Endothelial cell of umbilical vein (primary cell): Measurements from ENCODE around the gene FUT3. TPM values are rescaled to one million over a fixed set of nuclear protein-coding genes. Genes with fewer than 3 reads are reported as not detected.

ENCODE experiments used
- BruUV-seq: library from RNA; stranded (reverse); fragments of 400-500 nt; replicated peaks from 2 replicates; lab custom pipeline; 2021; lab: Mats Ljungman, UMichigan
- CTCF ChIA-PET: fragments of 300-600, 350-600 bp; sonication (Branson Sonifier 250); formaldehyde crosslinking; loops from one replicate; lab custom pipeline; 2021; ENCODE audit warnings: antibody characterized with exemption, inconsistent platforms; lab: Charles Lee
- POLR2A ChIA-PET: fragments of 300-600, 350-600 bp; sonication (Branson Sonifier 250); formaldehyde crosslinking; loops from one replicate; lab custom pipeline; 2021; ENCODE audit warnings: antibody characterized with exemption, inconsistent platforms; lab: Charles Lee
- DNase-seq: peaks from one replicate; pipeline ENCODE4 v3.0.0-alpha.2; 2011; ENCODE audit warnings: low read depth, low spot score
- FAIRE-seq: peaks from 2 replicates; lab custom pipeline; 2011; peaks lifted over from hg19 to GRCh38; lab: Jason Lieb, UNC
- H2AFZ ChIP-seq: 2 replicates; pipeline ENCODE4 v1.6.0; 2012; ENCODE audit warnings: low read depth, low read length, control low read depth, inconsistent platforms
- H3K27ac ChIP-seq: 2 replicates; pipeline ENCODE4 v1.5.1; 2011; ENCODE audit warnings: low read depth, mild to moderate bottlenecking, control low read depth, low read length, moderate library complexity; ENCODE audit not compliant: insufficient read depth
- H3K27me3 ChIP-seq, 2 experiments: 2 replicates each; pipeline versions ENCODE4 v1.6.0 to v1.6.1; 2011; ENCODE audit warnings: low read length in 2 of 2, mixed read lengths in 1 of 2; ENCODE audit not compliant: control insufficient read depth in 2 of 2, insufficient read depth in 2 of 2
- H3K36me3 ChIP-seq, 2 experiments: 2 replicates in 1 of 2; 3 replicates in 1 of 2; pipeline ENCODE4 v1.5.1; 2011; ENCODE audit warnings: low read length in 2 of 2, mild to moderate bottlenecking in 1 of 2, moderate library complexity in 1 of 2; ENCODE audit not compliant: control insufficient read depth in 2 of 2, insufficient read depth in 2 of 2; ENCODE audit errors: extremely low read depth in 1 of 2
- H3K4me1 ChIP-seq: 3 replicates; pipeline ENCODE4 v1.5.1; 2011; ENCODE audit warnings: mild to moderate bottlenecking, low read length; ENCODE audit not compliant: control insufficient read depth, insufficient read depth; ENCODE audit errors: extremely low read depth
- H3K4me2 ChIP-seq: 2 replicates; pipeline ENCODE4 v1.6.1; 2011; ENCODE audit warnings: low read length, control low read depth, mixed read lengths; ENCODE audit not compliant: insufficient read depth
- H3K4me3 ChIP-seq, 3 experiments: fragments of 200-600 bp in 1 of 3; sonication (generic), shearing (Covaris generic) in 1 of 3; replicated peaks in 1 of 3; 2 replicates each; pipeline ENCODE4 v1.5.1; 2011 to 2016; ENCODE audit warnings: control low read depth in 3 of 3, low read length in 3 of 3, mild to moderate bottlenecking in 2 of 3, inconsistent platforms in 1 of 3, low read depth in 1 of 3, moderate library complexity in 1 of 3; ENCODE audit not compliant: insufficient read depth in 1 of 3
- H3K79me2 ChIP-seq: 2 replicates; pipeline ENCODE4 v1.6.0; 2012; ENCODE audit warnings: low read length, inconsistent platforms; ENCODE audit not compliant: control insufficient read depth, insufficient read depth
- H3K9ac ChIP-seq: replicated peaks from 2 replicates; pipeline ENCODE3; 2011; ENCODE audit warnings: low read length, control low read depth; ENCODE audit not compliant: insufficient read depth; ENCODE audit errors: extremely low read depth
- H3K9me1 ChIP-seq: replicated peaks from 3 replicates; pipeline ENCODE4 v1.6.0; 2011; ENCODE audit warnings: mild to moderate bottlenecking, low read length; ENCODE audit not compliant: control insufficient read depth, insufficient read depth; ENCODE audit errors: extremely low read depth
- H3K9me3 ChIP-seq: replicated peaks from 2 replicates; pipeline ENCODE4 v1.5.1; 2012; ENCODE audit warnings: low read length, inconsistent platforms; ENCODE audit not compliant: control insufficient read depth, insufficient read depth
- H4K20me1 ChIP-seq: replicated peaks from 2 replicates; pipeline ENCODE3; 2011; ENCODE audit warnings: mild to moderate bottlenecking, low read length; ENCODE audit not compliant: control insufficient read depth, insufficient read depth; ENCODE audit errors: extremely low read depth
- CTCF ChIP-seq, 2 donors: IDR thresholded peaks; 1 replicate in 1 of 2; 2 replicates in 1 of 2; pipeline ENCODE4 v1.5.1; 2011; ENCODE audit warnings: low read length in 2 of 2, mild to moderate bottlenecking in 2 of 2, moderate library complexity in 2 of 2, control low read depth in 1 of 2, inconsistent platforms in 1 of 2, low read depth in 1 of 2; ENCODE audit not compliant: insufficient read depth in 1 of 2; ENCODE audit errors: extremely low read depth in 1 of 2
- EZH2 ChIP-seq: IDR thresholded peaks from 2 replicates; pipeline ENCODE4 v1.6.1; 2012; ENCODE audit warnings: borderline replicate concordance, low read depth, mild to moderate bottlenecking, moderate library complexity, low read length, inconsistent platforms; ENCODE audit not compliant: severe bottlenecking
- FOS ChIP-seq: IDR thresholded peaks from 2 replicates; pipeline ENCODE4 v1.6.1; 2011; ENCODE audit warnings: mild to moderate bottlenecking, low read length, moderate library complexity, borderline replicate concordance; ENCODE audit not compliant: insufficient read depth
- GATA2 ChIP-seq: IDR thresholded peaks from 2 replicates; pipeline ENCODE4 v1.7.0; 2011; ENCODE audit warnings: low read depth, mild to moderate bottlenecking, moderate library complexity, mixed read lengths, low read length; ENCODE audit not compliant: insufficient read length, insufficient read depth
- JUN ChIP-seq: IDR thresholded peaks from 2 replicates; pipeline ENCODE4 v1.6.1; 2011; ENCODE audit warnings: borderline replicate concordance, low read depth; ENCODE audit not compliant: insufficient read length, insufficient read depth
- MAX ChIP-seq: IDR thresholded peaks from 2 replicates; pipeline ENCODE4 v1.6.1; 2011; ENCODE audit not compliant: insufficient read depth, insufficient read length
- MYC ChIP-seq: IDR thresholded peaks from one replicate; pipeline ENCODE4 v1.6.1; 2011; ENCODE audit warnings: mild to moderate bottlenecking, low read depth, low read length
- POLR2A ChIP-seq: IDR thresholded peaks from 2 replicates; pipeline ENCODE4 v1.6.1; 2012; ENCODE audit warnings: low read depth, mild to moderate bottlenecking, control low read depth, low read length
- POLR2AphosphoS5 ChIP-seq: IDR thresholded peaks from 2 replicates; pipeline ENCODE4 v1.6.1; 2012; ENCODE audit warnings: low read depth, mild to moderate bottlenecking, control low read depth, low read length, moderate library complexity; ENCODE audit not compliant: insufficient read depth
- dilution Hi-C: fragments of 300-500 bp; cut with MboI; formaldehyde crosslinking; loops from one replicate; pipeline ENCODE4 v1.15.0; 2019; ENCODE audit warnings: low sequenced_read_pairs; ENCODE audit not compliant: extremely low pct_ligation_motif_present
- intact Hi-C: fragments of 100-400 bp; cut with micrococcal nuclease; formaldehyde crosslinking; loops from one replicate; pipeline ENCODE4 v1.10.0; 2022
- polyA plus RNA-seq, 4 experiments: library from polyadenylated mRNA; depleted of rRNA in 3 of 4; stranded (reverse) in 3 of 4; unstranded in 1 of 4; fragments of >200 nt; gene quantifications; 2 replicates each; pipeline versions ENCODE4 v1.2.1 to v1.2.3, GENCODE V29; 2011 to 2012; ENCODE audit warnings: missing spikeins in 1 of 4
- total RNA-seq: library from RNA; stranded (reverse); gene quantifications from 2 replicates; pipeline ENCODE4 v1.2.3, GENCODE V29; 2021

The FUT3 gene
- total and polyA plus RNA-seq, 2 donors (not counting 3 experiments of a cell fraction or from before 2014, with no cell fraction given), result not detected

GRCh38 chr19:5899728-5900526, 48.7 kb upstream of the FUT3 start:
- Histone ChIP-seq H3K9me3 (no peaks in the 10 kb centered on the region), H3K9ac (no peak overlapping the region), H3K36me3 (peaks cover 0 to 15% of the 10 kb centered on the region in 2 experiments), H3K9me1 (no peaks in the 10 kb centered on the region), H3K4me3 (no peak overlapping the region), H3K27me3 (no peaks in the 10 kb centered on the region), H3K27ac (no peak overlapping the region), H4K20me1 (no peaks in the 10 kb centered on the region), H3K4me2 (no peak overlapping the region), H3K79me2 (peaks cover 37% of the 10 kb centered on the region), H2AFZ (no peak overlapping the region), H3K4me1 (peaks cover 13% of the 10 kb centered on the region)
- DNase-seq (no peak), FAIRE-seq (no peak)
- ChIA-PET CTCF (interaction anchor here (0.5 to 3.1 kb wide), 3 partner anchors 36 to 120 kb away, joined by 3 to 11 read pairs (median 3); partner anchors contain the start of gene NRTN), POLR2A (no interaction called here)
- intact Hi-C loops (loop anchor here (5.0 to 10.0 kb wide), 3 partner anchors 62 to 215 kb away; partner anchors contain the start of gene RFX2), dilution Hi-C loops (no loop called here)
- TF ChIP-seq EZH2 (no peak), MAX (no peak), FOS (no peak), MYC (no peak), CTCF (IDR thresholded peaks at IDR 0.05; ENCODE audit: extremely low read depth in 1 of 2, insufficient read depth in 1 of 2, low read depth in 1 of 2, low read length in 2 of 2) (no peak), GATA2 (no peak), POLR2AphosphoS5 (no peak), JUN (no peak), POLR2A (no peak)
- BruUV-seq, result no TSS peak
